CD4-positive, alpha-beta T cell treated with Interferon alpha-2 for 1 hour (primary cell): Measurements from ENCODE around the gene CSNK1A1L.
"Not testable (repeated sequence)": the region's sequence is repeated elsewhere in the genome, so short reads cannot be mapped to it uniquely, and the experiment has no call there.

Experiments used
- DNase-seq, 2 donors: peaks; one replicate each; pipeline ENCODE4 v3.0.0-alpha.2; 2020 to 2022

CSNK1A1L gene

DNA sequence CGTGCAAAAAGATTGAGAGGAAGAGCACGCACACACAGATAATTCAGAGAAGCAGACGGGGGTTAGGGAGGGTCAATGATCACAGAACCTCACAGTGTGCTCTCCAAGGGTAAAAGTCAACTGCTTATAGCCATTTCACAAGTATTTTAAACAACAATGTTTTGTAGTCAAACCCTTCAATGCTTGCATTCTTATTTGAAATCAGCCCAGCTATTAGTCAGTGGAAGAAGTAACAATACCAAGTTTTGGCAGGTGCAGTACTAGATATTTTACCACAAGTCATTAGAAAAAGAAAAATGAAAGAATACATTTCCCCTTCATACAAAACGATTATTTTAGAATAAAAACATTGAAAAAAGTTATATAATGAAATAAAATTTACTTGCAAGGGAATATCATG is 2.6 kb downstream of the CSNK1A1L start:
- no peak for DNase-seq

- no peak for DNase-seq
Measured at GRCh38 chr13:37101201-37101600, 4.3 kb downstream of the CSNK1A1L start.

GRCh38 chr13:37100731-37101130 is 4.7 kb downstream of the CSNK1A1L start:
- no peak for DNase-seq

GRCh38 chr13:37097076-37097475 is 8.4 kb downstream of the CSNK1A1L start:
- DNase-seq: no peak

DNA sequence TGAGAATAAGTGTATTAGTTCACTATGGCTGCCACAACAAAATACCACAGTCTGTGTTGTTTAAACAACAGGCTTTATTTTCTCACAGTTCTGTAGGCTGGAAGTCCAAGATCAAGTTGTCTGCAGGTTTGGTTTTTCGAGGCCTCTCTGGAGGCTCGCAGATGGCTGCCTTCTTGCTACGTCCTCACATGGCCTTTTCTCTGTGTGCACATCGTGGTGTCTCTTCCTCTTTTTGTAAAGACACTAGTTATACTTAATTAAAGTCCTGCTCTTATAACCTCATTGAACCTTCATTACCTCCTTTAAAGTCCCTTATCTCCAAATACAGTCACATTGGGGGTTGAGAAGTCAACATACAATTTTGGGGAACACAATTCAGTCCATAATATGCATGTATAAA is 10.6 kb downstream of the CSNK1A1L start:
- DNase-seq: no peak

DNA sequence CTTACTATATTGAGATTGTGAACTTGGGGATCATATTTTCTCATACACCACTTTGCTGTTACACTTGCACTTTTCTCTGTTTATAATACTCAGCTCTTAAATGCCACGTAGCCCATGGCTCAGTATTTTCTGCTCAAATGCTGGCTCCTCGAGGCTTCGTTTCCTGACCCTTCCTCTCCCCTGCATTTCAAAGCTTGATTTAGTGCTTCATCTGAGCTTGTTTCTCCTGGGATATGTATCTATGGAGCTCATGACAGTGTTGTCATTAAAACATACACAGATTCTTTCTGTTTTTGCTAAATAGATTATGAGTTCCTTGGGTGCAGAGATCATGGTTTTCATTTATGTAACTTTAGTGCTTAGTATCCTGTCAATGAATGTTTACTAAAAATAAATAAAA is 11.4 kb downstream of the CSNK1A1L start:
- DNase-seq: no peak

- no peak for DNase-seq
Measured at GRCh38 chr13:37091835-37092234, 13.6 kb downstream of the CSNK1A1L start.

DNA sequence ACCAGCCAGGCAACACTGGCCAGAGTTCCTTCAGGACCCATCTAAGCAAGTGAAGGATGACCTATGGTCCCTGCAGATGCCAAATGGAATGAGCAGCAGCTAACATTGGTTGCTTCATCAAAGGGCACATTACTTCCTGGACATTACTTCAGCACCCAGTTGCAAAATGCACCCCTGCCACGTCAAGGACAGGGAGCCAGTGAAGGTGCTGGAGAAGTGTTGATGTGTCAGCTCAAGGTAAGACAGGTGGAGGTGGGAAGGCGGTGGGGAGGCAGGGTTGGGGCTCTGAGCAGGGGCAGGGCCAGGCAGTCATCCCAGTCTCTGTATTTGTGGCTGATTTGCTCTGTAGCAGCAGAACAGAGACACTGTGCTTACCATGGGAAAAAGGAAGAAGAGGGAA is 14.6 kb downstream of the CSNK1A1L start:
- no peak for DNase-seq

GRCh38 chr13:37089495-37089894 is 16.0 kb downstream of the CSNK1A1L start:
- no peak for DNase-seq

DNA sequence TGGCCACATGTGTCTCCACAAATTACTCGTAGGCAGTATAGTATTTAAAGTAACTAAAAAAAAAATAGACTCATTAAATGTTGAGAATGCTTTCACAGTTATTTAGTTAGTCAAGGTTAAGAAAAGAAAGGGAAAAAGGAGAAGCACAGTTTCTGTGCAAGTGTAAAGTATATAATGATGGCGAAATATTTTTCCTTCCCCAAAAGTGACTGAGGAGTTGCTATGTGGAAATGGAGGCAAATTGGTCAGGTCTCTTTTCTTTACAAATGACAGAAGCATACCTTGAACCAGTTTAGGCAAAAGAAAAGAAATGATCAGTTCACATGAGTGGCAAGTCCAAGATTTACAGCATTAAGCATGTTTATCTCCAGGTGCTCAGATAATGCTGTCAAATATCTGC is 18.0 kb downstream of the CSNK1A1L start:
- DNase-seq: no peak

GRCh38 chr13:37085606-37086005 is 19.9 kb downstream of the CSNK1A1L start:
- no peak for DNase-seq

DNA sequence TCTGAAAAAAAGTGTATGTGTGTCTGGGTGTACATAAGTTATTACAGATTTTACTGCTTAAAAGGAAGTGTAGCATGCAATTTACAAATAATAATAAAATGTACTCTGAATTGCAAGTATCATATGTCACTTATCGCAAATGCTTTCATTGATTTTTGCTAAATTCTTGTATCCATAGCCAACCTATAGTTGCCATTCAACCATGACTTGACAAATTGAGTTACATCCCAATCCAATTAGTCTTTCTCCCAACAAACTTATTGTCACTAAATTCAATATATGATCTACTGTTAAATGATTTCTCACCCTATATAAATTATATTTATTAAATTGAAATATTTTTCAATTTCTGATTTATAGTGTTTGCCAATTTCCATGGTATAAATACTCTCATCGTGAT is 28.6 kb downstream of the CSNK1A1L start:
- no peak for DNase-seq

- DNase-seq: no peak
Measured at GRCh38 chr13:37075164-37075563, 30.3 kb downstream of the CSNK1A1L start.

DNA sequence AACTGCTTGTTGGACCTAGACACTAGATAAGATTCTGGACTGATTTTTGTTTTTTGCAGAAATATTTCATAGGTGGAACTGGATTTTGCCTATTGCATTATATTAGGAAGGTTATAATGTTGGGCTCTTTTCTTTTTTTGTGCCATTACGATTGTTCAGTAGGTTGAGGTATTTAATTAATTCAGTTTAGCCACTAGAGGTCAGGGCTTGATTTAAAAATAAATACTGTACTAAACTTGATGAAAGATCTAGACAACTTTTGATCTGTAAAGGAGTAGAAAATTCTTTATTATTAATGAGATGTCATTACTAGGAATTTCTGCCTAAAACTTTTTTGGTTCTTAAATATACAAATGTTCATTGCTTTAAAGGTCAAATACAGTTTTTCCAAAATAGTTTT is 30.8 kb downstream of the CSNK1A1L start:
- peak in 1 of 2 donors; percentile 23 for DNase-seq

DNA sequence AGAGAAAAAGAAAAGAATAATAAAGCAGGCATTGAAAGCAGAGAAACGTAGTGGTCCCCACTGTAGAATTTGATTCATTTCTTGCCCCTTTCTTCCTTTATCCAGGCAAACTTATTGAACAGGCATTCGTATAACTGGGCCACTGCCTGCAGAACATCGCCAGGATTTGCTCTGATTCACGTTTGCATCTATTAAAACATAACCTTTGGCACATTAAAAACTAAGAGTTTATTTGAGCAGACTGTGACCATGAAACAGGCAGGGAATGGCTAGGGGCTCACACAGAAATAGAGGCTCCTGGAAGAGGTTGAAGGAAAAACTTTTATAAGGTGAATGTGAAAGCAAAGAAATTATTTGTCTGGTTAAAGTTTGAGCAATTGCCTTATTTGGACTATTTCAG is 33.4 kb downstream of the CSNK1A1L start:
- DNase-seq: no peak

DNA sequence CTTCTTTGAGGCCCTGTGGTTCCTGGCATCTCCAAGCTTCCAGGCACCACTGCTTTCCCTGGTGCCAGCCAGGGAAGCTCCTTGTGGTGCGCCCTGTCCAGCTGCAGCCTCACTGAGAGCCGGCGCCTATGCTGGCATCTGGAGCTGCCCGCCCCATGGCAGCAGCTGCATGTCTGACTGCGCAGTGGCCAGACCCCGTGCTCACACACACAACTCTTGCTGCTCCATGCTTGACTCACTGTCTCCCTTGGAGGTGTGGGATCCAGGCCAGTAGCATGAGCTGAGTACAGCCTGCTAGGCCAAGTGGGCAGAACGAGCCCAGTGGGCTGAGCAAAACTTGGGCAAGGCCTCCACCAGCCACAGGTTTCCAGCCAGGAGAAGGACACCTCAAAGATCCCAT is 34.5 kb downstream of the CSNK1A1L start:
- DNase-seq: no peak

DNA sequence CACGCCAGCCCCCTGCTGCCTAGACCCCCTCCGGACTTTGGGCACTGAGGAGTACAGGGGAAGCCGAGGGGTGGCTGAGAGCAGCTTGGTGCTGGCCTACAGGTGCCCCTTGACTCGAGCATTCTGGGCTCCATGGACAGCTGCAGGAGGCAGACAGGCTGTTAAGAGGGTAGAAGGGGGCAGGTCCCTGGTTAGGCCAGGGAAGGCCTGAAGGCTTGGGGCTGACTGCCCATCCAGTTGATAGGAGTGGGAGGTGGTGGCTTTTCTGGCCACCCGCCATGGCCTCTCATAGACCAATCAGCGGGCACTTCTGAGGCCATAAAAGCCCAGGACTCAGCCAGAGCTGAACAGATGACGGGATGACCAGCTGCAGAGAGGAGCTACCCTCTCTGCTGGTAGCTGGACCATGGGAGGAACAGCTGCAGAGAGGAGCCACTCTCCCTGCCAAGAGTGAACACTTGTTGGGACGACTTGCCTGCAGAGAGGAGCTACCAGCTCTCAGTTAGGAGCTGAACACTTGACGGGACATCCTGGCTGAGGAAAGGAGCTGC is 35.2 kb downstream of the CSNK1A1L start:
- no peak for DNase-seq

DNA sequence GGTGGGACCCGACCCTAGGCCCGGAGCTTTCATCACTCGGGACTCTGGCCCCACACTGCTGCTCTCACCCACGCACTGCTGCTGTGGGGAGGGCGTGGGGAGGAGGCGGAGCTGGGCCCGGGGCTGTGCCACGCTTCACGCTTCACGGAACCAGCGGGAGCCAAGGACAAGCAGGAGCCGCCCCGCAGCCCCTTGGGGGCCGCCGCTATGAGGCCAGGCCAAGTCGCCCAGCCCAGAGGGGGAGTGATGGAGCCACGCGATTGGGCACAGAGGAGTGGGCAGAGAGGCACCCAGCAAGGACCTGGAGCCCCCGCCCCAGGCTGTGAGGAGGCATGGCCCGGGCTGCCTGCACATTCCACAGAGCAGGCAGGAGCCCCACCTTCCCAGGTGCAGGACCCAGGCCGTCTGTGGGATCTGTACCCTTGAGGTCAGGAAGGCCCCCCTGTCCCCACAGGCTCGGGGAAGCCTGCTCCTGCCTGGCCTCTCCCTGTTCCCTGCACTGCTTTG is 35.8 kb downstream of the CSNK1A1L start:
- no peak for DNase-seq

DNA sequence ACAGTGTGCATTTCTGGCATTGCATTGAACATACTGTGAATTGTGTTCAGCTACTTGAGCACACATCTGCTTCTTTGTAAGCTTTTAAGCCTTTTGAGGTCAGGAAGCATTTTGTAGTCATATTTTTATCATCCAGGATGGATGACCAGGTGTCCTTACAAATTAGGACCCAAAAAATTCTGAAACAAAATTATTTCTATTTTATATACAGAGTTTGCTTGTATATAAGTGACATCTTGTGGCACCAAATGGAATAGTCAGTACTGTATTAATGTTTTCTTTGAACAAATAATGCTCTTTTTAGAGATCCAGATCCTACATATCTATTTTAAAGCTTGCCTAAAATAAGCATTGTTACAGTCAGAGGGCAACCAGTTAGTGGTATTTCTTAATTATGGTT is 36.5 kb downstream of the CSNK1A1L start:
- DNase-seq: no peak

- DNase-seq: no peak
Measured at GRCh38 chr13:37067874-37068273, 37.6 kb downstream of the CSNK1A1L start.

- DNase-seq: no peak
Measured at GRCh38 chr13:37065890-37066526, 39.5 kb downstream of the CSNK1A1L start.

- no peak for DNase-seq
Measured at GRCh38 chr13:37059848-37060192, 45.6 kb downstream of the CSNK1A1L start.

- peak; percentile 90 to 94 for DNase-seq
Measured at GRCh38 chr13:37058910-37059847, 46.3 kb downstream of the CSNK1A1L start, which contains the start of gene SUPT20H. Gene SUPT20H (minus strand): TSS chr13:37059688. CDS start chr13:37051490, 8,198 bp downstream.

DNA sequence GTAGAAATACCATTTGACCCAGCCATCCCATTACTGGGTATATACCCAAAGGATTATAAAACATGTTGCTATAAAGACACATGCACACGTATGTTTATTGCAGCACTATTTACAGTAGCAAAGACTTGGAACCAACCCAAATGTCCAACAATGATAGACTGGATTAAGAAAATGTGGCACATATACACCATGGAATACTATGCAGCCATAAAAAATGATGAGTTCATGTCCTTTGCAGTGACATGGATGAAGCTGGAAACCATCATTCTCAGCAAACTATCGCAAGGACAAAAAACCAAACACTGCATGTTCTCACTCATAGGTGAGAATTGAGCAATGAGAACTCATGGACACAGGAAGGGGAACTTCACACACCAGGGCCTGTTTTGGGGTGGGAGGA is 49.2 kb downstream of the CSNK1A1L start:
- DNase-seq: not testable (repeated sequence)
